ENCODE data around the gene SMTNL1.

Gene SMTNL1

GRCh38 chr11:57536947-57537619, at the start of gene SMTNL1:
TSS of gene SMTNL1 (plus strand) at chr11:57537595. CDS start at chr11:57542643, 5,048 bp downstream.
- Histone ChIP-seq H3K4me1 (ENCODE audit: low read length) (no peaks in the 10 kb centered on the region), H3K4me2 (ENCODE audit: low read depth, low read length) (no peak within 1 kb of the TSS), H3K4me3 (ENCODE audit: low read length) (no peak within 1 kb of the TSS), H3K27me3 (replicated peaks; ENCODE audit: insufficient read depth, low read length) (no peaks in the 10 kb centered on the region), H3F3A (ENCODE audit: insufficient read depth, low read length) (no peaks in the 10 kb centered on the region), H3K27ac (ENCODE audit: low read length) (no peak within 1 kb of the TSS), H3K9me2 (replicated peaks; ENCODE audit: insufficient read depth, low read length) (no peaks in the 10 kb centered on the region), H3K9me3 (replicated peaks; ENCODE audit: insufficient read depth, low read length) (no peaks in the 10 kb centered on the region), H3K9ac (ENCODE audit: low read length) (no peak within 1 kb of the TSS), H3K36me3 (replicated peaks; ENCODE audit: insufficient read depth, low read length) (no peaks in the 10 kb centered on the region), H4K20me1 (ENCODE audit: insufficient read depth, low read length) (no peaks in the 10 kb centered on the region), H3K79me2 (ENCODE audit: low read length) (no peaks in the 10 kb centered on the region), H2AFZ (ENCODE audit: low read length) (no peak within 1 kb of the TSS)
- TF ChIP-seq EZH2 (optimal IDR thresholded peaks at IDR 0.05; ENCODE audit: low read depth, low read length) (no peak), EZH2phosphoT487 (IDR thresholded peaks at IDR 0.05; ENCODE audit: low read length) (no peak), CTCF (IDR thresholded peaks at IDR 0.05; ENCODE audit: low read length) (no peak)
- no peak for DNase-seq

GRCh38 chr11:57487920-57488659, 49.3 kb upstream of the SMTNL1 start:
- Histone ChIP-seq H4K20me1 (ENCODE audit: insufficient read depth, low read length) (no peaks in the 10 kb centered on the region), H3K9ac (ENCODE audit: low read length) (no peak overlapping the region), H2AFZ (ENCODE audit: low read length) (no peak overlapping the region), H3K4me1 (ENCODE audit: low read length) (peaks cover 22% of the 10 kb centered on the region), H3K79me2 (ENCODE audit: low read length) (no peaks in the 10 kb centered on the region), H3K9me3 (replicated peaks; ENCODE audit: insufficient read depth, low read length) (no peaks in the 10 kb centered on the region), H3K9me2 (replicated peaks; ENCODE audit: insufficient read depth, low read length) (no peaks in the 10 kb centered on the region), H3K27ac (ENCODE audit: low read length) (no peak overlapping the region), H3F3A (ENCODE audit: insufficient read depth, low read length) (no peaks in the 10 kb centered on the region), H3K4me2 (ENCODE audit: low read depth, low read length) (no peak overlapping the region), H3K4me3 (ENCODE audit: low read length) (no peak overlapping the region), H3K36me3 (replicated peaks; ENCODE audit: insufficient read depth, low read length) (no peaks in the 10 kb centered on the region), H3K27me3 (replicated peaks; ENCODE audit: insufficient read depth, low read length) (no peaks in the 10 kb centered on the region)
- no peak for DNase-seq
- TF ChIP-seq EZH2phosphoT487 (IDR thresholded peaks at IDR 0.05; ENCODE audit: low read length) (no peak), EZH2 (optimal IDR thresholded peaks at IDR 0.05; ENCODE audit: low read depth, low read length) (no peak), CTCF (IDR thresholded peaks at IDR 0.05; ENCODE audit: low read length) (no peak)

- Histone ChIP-seq H3K27ac (ENCODE audit: low read length) (no peak overlapping the region), H4K20me1 (ENCODE audit: insufficient read depth, low read length) (no peaks in the 10 kb centered on the region), H3K9me3 (replicated peaks; ENCODE audit: insufficient read depth, low read length) (no peaks in the 10 kb centered on the region), H3K79me2 (ENCODE audit: low read length) (no peaks in the 10 kb centered on the region), H3K36me3 (replicated peaks; ENCODE audit: insufficient read depth, low read length) (no peaks in the 10 kb centered on the region), H3K4me1 (ENCODE audit: low read length) (peaks cover 20% of the 10 kb centered on the region; the same call in 1 of the 2 replicates), H3K4me2 (ENCODE audit: low read depth, low read length) (no peak overlapping the region), H3K27me3 (replicated peaks; ENCODE audit: insufficient read depth, low read length) (no peaks in the 10 kb centered on the region), H3K4me3 (ENCODE audit: low read length) (no peak overlapping the region), H3K9me2 (replicated peaks; ENCODE audit: insufficient read depth, low read length) (no peaks in the 10 kb centered on the region), H3K9ac (ENCODE audit: low read length) (no peak overlapping the region), H2AFZ (ENCODE audit: low read length) (no peak overlapping the region), H3F3A (ENCODE audit: insufficient read depth, low read length) (no peaks in the 10 kb centered on the region)
- DNase-seq: no peak
- no peak for TF ChIP-seq EZH2phosphoT487 (IDR thresholded peaks at IDR 0.05; ENCODE audit: low read length)
- no peak for TF ChIP-seq EZH2 (optimal IDR thresholded peaks at IDR 0.05; ENCODE audit: low read depth, low read length)
- TF ChIP-seq CTCF (IDR thresholded peaks at IDR 0.05; ENCODE audit: low read length): no peak
Measured at GRCh38 chr11:57490456-57491248, 46.7 kb upstream of the SMTNL1 start.

Data from MM.1S (cell line).